HUDEP-2 (cell line): ENCODE measurements around the gene SLC3A2.
A peak's percentile ranks its signal among the peaks of the same experiment; 100 is the strongest.
"Not testable (repeated sequence)": the region's sequence is repeated elsewhere in the genome, so short reads cannot be mapped to it uniquely, and the experiment has no call there.

Source experiments
- DNase-seq, 76 experiments: peaks; one replicate each; lab custom pipeline; 2025; ENCODE audit not compliant: unreplicated experiment in 76 of 76; lab: John Stamatoyannopoulos, UW

Gene SLC3A2

DNA sequence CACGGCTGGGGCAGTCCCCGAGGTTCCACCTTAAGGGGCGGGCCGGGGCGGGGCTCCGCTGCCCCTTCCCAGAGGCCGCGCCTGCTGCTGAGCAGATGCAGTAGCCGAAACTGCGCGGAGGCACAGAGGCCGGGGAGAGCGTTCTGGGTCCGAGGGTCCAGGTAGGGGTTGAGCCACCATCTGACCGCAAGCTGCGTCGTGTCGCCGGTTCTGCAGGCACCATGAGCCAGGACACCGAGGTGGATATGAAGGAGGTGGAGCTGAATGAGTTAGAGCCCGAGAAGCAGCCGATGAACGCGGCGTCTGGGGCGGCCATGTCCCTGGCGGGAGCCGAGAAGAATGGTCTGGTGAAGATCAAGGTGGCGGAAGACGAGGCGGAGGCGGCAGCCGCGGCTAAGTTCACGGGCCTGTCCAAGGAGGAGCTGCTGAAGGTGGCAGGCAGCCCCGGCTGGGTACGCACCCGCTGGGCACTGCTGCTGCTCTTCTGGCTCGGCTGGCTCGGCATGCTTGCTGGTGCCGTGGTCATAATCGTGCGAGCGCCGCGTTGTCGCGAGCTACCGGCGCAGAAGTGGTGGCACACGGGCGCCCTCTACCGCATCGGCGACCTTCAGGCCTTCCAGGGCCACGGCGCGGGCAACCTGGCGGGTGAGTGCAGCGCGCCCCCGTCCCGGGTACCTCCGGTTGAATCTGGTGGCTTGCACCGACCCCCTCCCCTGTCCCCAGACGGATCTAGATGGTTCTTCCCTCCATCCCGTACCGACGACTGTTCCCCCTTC lies at the start of gene SLC3A2:
Gene SLC3A2 (plus strand): TSS at position 94 of the 776 bp plus-strand sequence. CDS start 128 bp downstream, at position 222.
- peak in 74 of 76 experiments; percentile 36 to 93 (median 83) for DNase-seq

DNA sequence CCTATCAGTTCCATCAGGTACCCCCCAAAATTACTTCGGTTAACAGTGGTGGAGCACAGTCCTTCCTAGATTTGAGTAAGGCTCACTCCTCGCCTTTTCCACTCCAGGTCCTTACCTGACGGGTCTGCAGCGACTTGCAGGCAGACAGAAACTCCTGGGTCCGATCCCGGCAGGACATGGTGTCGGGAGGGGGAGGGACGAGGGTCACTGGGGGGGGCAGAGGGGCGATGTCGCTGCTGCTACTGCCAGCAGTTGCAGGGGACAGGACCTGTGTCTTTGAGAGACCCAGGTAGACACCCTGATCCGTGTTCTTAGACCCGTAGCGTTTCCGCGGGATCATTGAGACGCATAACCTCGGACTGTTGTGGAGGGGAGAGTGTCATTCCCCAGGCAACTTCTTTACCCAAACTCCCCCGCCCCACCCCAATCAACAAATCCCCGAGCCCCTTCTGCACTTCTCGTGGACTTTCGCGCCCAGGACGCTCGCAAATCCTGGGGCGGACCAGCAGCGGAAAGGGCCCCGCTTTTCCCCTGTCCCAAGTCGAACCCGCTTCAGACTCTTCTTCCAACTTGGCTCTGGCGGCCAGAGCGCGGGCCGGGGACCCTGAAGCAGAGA lies 49.7 kb upstream of the SLC3A2 start:
- DNase-seq: peak in 1 of 76 experiments; percentile 37

GRCh38 chr11:62831520-62832335 lies 49.0 kb upstream of the SLC3A2 start, which contains the start of gene STX5:
STX5 (minus strand) TSS chr11:62832051; CDS start chr11:62831243, 808 bp downstream.
- DNase-seq: peak in 75 of 76 experiments; percentile 54 to 99 (median 97)

DNA sequence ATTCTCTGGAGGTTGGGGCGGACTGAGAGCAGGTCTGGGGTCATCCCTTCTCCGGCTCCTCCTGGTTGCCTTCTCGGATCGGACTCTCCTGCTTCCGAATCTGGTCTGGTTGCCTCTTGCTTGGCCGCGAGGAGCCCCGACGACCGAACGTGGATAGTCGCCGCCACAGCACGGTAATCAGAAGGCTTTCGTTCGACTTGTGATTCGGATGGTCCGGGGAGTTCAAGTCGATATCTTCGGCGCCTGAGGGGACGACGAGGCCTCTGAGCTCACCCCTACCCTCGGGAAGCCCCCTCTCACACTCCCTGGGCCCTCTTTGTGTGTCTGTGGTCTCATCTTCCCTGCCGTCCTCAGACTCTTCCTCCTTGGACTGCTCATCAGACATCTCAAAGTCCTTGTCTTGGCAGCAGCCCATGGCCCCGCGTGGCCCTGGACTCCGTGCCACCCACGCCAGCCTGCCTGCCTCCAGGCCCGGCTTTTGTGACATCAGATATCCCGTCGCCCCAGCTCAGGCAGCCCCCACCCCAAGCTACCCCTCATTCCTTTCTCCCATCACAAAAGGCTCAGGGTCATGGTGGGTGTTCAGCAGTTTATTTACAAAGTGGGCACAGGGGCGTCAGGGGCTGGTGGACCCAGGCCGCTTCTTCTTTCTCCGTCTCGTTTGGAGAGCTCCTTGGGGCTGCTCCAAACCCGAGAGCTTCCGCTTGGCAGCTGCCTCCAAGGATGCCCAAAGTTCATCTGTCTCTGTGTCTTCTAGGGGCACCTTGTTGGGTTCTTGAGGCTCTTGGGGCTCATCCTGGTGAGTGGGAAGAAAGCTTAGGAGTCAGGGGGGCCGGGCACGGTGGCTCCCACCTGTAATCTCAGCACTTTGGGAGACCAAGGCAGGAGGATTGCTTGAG lies 48.1 kb upstream of the SLC3A2 start, which contains the start of gene TEX54:
Gene TEX54 (minus strand): TSS at position 506 of the 899 bp plus-strand sequence.
- peak in 11 of 76 experiments; percentile 23 to 89 (median 39) for DNase-seq

DNA sequence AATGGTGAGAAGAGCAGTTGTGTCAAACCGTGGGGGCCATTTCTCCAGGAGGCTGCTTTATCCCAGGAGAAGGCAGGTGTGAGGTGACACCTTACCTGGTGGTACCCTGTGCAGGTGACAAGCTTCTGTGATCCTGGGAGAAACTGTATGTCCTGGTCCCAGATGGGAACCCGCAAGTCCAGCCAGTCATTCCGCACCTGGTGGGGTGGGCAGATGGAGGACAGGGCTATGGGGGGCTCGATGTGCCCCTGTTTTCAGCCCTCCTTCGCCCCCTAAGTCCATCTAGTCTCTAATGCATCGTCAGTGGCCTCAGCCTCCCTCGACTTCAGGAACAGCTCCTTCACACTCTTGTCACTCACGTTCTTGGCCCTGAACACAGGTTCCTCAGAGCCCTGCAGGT lies 45.4 kb upstream of the SLC3A2 start:
- DNase-seq: no peak

DNA sequence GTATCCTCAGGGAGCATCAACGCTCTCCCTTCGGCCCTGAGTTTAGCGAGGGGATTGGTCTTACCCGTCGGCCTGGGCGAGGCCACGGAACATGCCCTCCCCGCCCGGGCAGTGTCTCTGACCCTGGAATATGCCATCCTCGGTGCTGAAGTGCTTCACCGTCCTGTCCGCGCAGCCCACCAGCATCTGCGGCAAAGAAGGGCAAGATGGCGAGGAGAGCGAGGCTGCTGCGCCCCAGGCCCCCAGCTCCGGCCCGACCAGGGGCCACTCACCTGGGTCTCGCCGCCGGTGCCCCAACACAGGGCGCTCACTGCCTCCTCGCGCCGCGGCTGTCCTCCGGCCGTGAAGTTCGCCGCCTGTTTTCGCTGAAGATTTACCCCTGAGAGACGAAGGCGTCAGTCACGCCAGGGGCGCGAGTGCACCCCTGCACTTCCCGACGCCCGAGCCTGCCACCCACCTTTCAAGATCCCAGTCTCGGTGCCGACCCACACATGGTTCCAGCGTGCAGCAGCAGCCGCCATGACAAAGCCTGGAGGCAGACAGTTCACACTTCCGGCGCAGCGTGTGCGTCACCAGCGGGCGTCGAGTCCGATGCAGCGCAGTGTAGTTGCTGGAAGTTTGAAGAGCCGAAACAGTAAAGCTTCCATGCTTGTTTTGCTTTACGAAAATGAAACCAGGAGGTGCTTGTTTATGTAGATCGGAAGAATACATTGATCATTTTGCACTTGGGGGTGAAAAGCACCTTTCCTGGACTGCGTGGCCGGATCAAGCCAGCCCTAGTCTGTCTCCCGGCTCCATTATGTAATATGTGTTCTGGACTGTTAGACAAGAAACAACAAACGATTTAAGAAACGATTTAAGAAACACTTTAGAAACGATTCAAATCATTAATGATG lies 41.4 kb upstream of the SLC3A2 start, which contains the start of gene WDR74:
Gene WDR74 (minus strand): TSS at position 541 of the 896 bp plus-strand sequence. CDS start 20 bp downstream, at position 521.
- DNase-seq: peak in 71 of 76 experiments; percentile 42 to 90 (median 76)

DNA sequence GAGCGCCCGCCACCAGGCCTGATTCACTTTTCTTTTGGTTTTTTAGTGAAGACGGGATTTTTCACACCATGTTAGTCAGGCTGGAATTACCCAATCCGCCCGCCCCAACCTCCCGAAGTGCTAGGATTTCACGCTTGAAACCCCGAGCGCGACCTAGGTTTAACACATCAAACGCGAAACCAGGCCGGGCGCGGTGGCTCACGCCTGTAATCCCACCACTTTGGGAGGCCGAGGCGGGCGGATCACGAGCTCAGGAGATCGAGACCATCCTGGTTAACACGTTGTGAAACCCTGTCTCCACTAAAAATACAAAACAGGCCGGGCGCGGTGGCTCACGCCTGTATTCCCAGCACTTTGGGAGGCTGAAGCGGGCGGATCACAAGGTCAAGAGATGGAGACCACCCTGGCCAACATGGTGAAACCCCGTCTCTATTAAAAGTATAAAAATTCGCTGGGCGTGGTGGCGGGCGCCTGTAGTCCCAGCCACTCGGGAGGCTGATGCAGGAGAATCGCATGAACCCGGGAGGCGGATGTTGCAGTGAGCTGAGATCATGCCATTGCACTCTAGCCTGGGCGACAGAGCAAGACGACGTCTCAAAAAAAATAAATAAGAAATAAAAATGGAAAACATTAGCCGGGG lies 39.9 kb upstream of the SLC3A2 start:
- peak in 40 of 76 experiments; percentile 21 to 86 (median 66) for DNase-seq

GRCh38 chr11:62841361-62842170 lies 39.1 kb upstream of the SLC3A2 start:
- DNase-seq: peak; percentile 34 to 99 (median 86)

GRCh38 chr11:62842171-62842741 lies 38.4 kb upstream of the SLC3A2 start:
- no peak for DNase-seq

DNA sequence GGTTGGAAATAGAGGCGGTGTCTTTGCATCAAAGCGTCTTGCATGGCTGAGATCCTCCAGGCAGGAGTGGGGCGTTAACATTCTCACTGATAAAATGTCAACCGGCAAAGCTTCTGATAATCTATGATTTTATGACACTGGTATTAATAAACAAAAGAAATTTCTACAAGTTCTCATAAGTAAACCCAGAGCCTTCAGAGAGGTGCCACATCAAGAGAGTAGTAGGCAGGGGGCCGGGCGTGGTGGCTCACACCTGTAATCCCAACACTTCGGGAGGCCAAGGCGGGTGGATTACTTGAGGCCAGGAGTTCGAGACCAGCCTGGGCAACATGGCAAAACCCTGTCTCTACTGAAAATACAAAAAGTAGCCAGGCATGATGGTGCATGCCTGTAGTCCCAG lies 37.8 kb upstream of the SLC3A2 start:
- not testable (repeated sequence) for DNase-seq

- DNase-seq: no peak
Observed at GRCh38 chr11:62843466-62843865, 37.2 kb upstream of the SLC3A2 start.

DNA sequence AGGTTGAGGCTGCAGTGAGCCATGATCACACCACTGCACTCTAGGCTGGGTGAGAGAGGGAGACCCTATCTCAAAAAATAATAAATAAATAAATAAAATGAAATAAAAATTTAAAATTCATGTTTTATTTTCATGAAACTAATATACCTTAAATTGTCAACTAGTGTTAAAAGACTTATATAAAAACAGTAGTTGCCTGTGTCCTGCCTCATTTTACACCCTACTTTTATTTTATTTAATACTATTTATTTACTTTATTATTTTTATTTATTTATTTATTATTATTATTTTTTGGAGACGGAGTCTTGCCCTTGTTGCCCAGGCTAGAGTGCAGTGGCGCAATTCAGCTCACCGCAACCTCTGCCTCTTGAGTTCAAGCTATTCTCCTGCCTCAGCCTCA lies 36.5 kb upstream of the SLC3A2 start:
- no peak for DNase-seq

- DNase-seq: no peak
Observed at GRCh38 chr11:62846177-62846576, 34.5 kb upstream of the SLC3A2 start.

DNA sequence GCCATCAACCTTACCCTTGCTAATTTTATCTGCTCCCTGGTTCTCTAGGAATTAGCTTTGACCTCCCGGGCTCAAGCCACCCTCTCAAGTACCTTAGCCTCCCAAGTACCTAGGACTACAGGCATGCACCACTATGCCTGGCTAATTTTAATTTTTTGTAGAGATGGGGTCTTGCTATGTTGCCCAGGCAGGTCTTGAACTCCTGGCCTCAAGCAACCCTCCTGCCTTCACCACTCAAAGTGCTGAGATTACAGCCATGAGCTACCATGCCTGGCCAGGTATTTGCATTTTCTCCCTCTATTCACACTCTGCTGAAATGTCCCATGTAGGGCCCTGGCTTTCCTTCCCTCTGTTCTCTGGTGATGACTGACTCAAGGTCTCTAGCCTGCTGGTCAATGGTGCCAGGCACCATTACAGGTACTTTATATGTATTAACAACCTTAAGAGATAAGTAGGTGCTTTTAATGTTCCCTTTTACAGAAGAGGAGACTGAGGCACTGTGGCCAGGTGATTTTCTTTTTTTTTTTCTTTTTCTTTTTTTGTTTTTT lies 32.9 kb upstream of the SLC3A2 start:
- DNase-seq: no peak

DNA sequence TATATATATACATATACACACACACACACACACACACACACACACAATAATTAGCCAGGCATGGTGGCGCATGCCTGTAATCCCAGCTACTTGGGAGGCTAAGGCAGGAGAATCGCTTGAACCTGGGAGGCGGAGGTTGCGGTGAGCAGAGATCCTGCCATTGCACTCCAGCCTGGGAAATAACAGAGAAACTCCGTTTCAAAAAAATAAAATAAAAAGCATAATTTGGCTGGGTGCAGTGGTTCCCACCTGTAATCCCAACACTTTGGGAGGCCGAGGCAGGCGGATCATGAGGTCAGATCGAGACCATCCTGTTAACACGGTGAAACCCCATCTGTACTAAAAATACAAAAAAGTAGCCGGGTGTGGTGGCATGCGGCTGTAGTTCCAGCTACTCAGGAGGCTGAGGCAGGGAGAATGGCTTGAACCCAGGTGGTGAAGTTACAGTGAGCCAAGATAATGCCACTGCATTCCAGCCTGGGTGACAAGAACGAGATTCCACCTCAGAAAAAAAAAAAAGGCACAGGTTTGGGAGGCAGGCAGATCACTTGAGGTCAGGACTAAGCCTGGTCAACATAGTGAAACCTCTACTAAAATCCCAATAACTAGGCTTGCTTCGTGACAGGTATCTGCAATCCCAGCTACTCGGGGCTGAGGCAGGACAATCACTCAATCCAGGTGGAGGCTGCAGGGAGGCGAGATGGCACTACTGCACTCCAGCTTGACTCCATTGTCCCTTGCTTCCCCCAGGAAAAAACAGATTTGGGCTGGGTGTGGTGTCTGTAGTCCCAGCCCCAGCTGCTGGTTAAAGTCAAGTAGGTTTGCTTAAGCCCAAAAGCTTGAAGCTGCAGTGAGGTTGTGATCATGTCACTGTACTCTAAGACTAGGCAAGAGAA lies 29.5 kb upstream of the SLC3A2 start:
- DNase-seq: peak in 47 of 76 experiments; percentile 17 to 79 (median 46)
